Hepatocyte (in vitro differentiated cells): Measurements from ENCODE around the gene TMEM145.

Experiments used
- EZH2 ChIP-seq: fragments of 200-600 bp; sonication (generic); IDR thresholded peaks from 2 replicates; pipeline ENCODE4 v1.6.1; 2016; ENCODE audit warnings: antibody characterized with exemption, mild to moderate bottlenecking, borderline replicate concordance
- EZH2phosphoT487 ChIP-seq: fragments of 200-600 bp; sonication (generic); IDR thresholded peaks from one replicate; pipeline ENCODE4 v1.6.1; 2018; ENCODE audit warnings: antibody characterized with exemption, mild to moderate bottlenecking, low read depth, moderate library complexity; ENCODE audit not compliant: unreplicated experiment, severe bottlenecking
- TF ChIP-seq, protein P1 (sequence below): fragments of 200-600 bp; sonication (generic); IDR thresholded peaks from 2 replicates; pipeline ENCODE4 v1.5.1; 2016; ENCODE audit warnings: antibody characterized with exemption, mild to moderate bottlenecking; ENCODE audit not compliant: poor library complexity

DNA sequence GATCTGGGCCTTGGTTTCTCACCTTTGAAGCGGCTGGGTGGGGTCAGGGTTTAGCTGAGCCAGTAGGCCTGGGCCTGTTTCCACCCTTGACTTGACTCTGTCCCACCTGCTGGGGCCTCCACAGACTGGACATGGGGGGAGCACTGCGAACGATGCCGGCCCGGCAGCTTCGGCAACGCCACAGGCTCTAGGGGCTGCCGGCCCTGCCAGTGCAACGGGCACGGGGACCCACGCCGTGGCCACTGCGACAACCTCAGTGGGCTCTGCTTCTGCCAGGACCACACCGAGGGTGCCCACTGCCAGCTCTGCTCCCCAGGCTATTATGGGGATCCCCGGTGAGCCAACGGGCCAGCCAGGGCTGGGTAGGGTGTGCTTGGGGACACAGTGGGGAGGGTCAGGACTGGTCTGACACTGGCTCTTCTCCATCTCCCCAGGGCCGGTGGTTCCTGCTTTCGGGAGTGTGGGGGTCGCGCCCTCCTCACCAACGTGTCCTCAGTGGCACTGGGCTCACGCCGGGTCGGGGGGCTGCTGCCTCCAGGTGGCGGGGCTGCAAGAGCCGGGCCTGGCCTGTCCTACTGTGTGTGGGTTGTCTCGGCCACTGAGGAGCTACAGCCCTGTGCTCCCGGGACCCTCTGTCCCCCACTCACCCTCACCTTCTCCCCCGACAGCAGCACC lies 40.4 kb downstream of the TMEM145 start:
- TF ChIP-seq, protein P1, sequence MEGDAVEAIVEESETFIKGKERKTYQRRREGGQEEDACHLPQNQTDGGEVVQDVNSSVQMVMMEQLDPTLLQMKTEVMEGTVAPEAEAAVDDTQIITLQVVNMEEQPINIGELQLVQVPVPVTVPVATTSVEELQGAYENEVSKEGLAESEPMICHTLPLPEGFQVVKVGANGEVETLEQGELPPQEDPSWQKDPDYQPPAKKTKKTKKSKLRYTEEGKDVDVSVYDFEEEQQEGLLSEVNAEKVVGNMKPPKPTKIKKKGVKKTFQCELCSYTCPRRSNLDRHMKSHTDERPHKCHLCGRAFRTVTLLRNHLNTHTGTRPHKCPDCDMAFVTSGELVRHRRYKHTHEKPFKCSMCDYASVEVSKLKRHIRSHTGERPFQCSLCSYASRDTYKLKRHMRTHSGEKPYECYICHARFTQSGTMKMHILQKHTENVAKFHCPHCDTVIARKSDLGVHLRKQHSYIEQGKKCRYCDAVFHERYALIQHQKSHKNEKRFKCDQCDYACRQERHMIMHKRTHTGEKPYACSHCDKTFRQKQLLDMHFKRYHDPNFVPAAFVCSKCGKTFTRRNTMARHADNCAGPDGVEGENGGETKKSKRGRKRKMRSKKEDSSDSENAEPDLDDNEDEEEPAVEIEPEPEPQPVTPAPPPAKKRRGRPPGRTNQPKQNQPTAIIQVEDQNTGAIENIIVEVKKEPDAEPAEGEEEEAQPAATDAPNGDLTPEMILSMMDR = no peak
- no peak for TF ChIP-seq EZH2
- no peak for TF ChIP-seq EZH2phosphoT487
